NCI-H2227 (cell line): Measurements from ENCODE around the gene DNMT3A.
A peak's percentile ranks its signal among the peaks of the same experiment; 100 is the strongest.

ENCODE experiments used
- DNase-seq: peaks from one replicate; lab custom pipeline; 2025; ENCODE audit not compliant: unreplicated experiment; lab: John Stamatoyannopoulos, UW

The DNMT3A gene

GRCh38 chr2:25347205-25347815 lies 5.6 kb upstream of the DNMT3A start:
- no peak for DNase-seq

- no peak for DNase-seq
Measured at GRCh38 chr2:25343187-25343825, 1.6 kb upstream of the DNMT3A start.

GRCh38 chr2:25342372-25343186 lies 854 bp upstream of the DNMT3A start:
- DNase-seq = peak; percentile 85

GRCh38 chr2:25341011-25341727 lies 556 bp downstream of the DNMT3A start:
- DNase-seq = peak; percentile 66

- DNase-seq = peak; percentile 76
Measured at GRCh38 chr2:25340181-25340921, 1.4 kb downstream of the DNMT3A start.

- peak; percentile 64 for DNase-seq
Measured at GRCh38 chr2:25339791-25340180, 1.9 kb downstream of the DNMT3A start.

- DNase-seq = no peak
Measured at GRCh38 chr2:25339211-25339674, 2.5 kb downstream of the DNMT3A start.

GRCh38 chr2:25338401-25338800 lies 3.3 kb downstream of the DNMT3A start:
- DNase-seq = no peak

- no peak for DNase-seq
Measured at GRCh38 chr2:25337891-25338290, 3.8 kb downstream of the DNMT3A start.

- DNase-seq = no peak
Measured at GRCh38 chr2:25337276-25337675, 4.4 kb downstream of the DNMT3A start.

- no peak for DNase-seq
Measured at GRCh38 chr2:25336383-25336841, 5.3 kb downstream of the DNMT3A start.

GRCh38 chr2:25335971-25336370 lies 5.8 kb downstream of the DNMT3A start:
- DNase-seq = no peak

- no peak for DNase-seq
Measured at GRCh38 chr2:25335204-25335603, 6.5 kb downstream of the DNMT3A start.

GRCh38 chr2:25334482-25334881 lies 7.2 kb downstream of the DNMT3A start:
- DNase-seq = no peak

GRCh38 chr2:25333981-25334380 lies 7.7 kb downstream of the DNMT3A start:
- DNase-seq = no peak

GRCh38 chr2:25332571-25332970 lies 9.2 kb downstream of the DNMT3A start:
- no peak for DNase-seq

GRCh38 chr2:25331686-25332365 lies 9.9 kb downstream of the DNMT3A start:
- no peak for DNase-seq

- no peak for DNase-seq
Measured at GRCh38 chr2:25330937-25331336, 10.8 kb downstream of the DNMT3A start.

GRCh38 chr2:25330273-25330672 lies 11.5 kb downstream of the DNMT3A start:
- no peak for DNase-seq
